Stomach (tissue), 4 donors: Measurements from ENCODE around the gene ENTPD8.

Experiments
- CTCF ChIP-seq, 7 experiments: fragments of 450-650 bp in 4 of 7; fragments of 200-600 bp in 3 of 7; sonication (generic) in 3 of 7; IDR thresholded peaks; one replicate each; pipeline ENCODE4 v1.5.1; 2016 to 2019; ENCODE audit warnings: antibody characterized with exemption in 7 of 7, control low read depth in 2 of 7, mild to moderate bottlenecking in 1 of 7
- POLR2A ChIP-seq, 4 donors: fragments of 450-650 bp; IDR thresholded peaks; one replicate each; pipeline ENCODE4 v1.6.1; 2016; ENCODE audit warnings: antibody characterized with exemption in 4 of 4, control low read depth in 2 of 4, mild to moderate bottlenecking in 1 of 4, moderate library complexity in 1 of 4
- POLR2AphosphoS5 ChIP-seq, 3 donors: sonication (generic); formaldehyde crosslinking; IDR thresholded peaks; one replicate each; pipeline ENCODE4 v1.6.1; 2016; ENCODE audit warnings: antibody characterized with exemption in 3 of 3

GRCh38 chr9:137416006-137416562 lies 25.1 kb downstream of the ENTPD8 start:
- TF ChIP-seq CTCF (IDR thresholded peaks at IDR 0.05) (no peak), POLR2AphosphoS5 (IDR thresholded peaks at IDR 0.05) (no peak), POLR2A (IDR thresholded peaks at IDR 0.05) (no peak)
